OCI-M2 (cell line): ENCODE measurements around the gene NEURL1B.
"Not testable (repeated sequence)": the region's sequence is repeated elsewhere in the genome, so short reads cannot be mapped to it uniquely, and the experiment has no call there.

Experiments
- DNase-seq: peaks from one replicate; lab custom pipeline; 2025; ENCODE audit not compliant: unreplicated experiment; lab: John Stamatoyannopoulos, UW

The NEURL1B gene

GRCh38 chr5:172640822-172641358 is at the start of gene NEURL1B:
Gene NEURL1B (plus strand): TSS chr5:172641263. CDS start chr5:172641407, 144 bp downstream.
- no peak for DNase-seq

DNA sequence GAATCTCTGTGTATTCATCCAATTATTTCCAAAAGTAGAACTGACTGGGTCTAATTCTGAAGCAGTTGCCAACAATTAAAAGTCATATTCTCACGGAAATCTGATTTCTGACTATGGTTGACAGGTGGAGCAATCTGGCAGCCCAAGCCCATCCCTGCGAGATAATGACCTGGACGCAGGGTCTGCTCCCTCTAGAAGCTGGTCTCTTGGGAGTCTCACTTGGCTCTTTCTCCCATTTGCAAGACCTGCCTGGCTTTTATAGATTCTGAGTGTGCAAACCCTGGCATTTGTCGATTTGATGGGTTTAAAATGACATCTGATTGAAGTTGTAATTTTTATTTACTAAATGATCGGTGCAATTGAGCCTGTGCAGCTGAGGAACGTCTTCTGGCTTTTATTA is 49.4 kb upstream of the NEURL1B start:
- DNase-seq: no peak

- DNase-seq: no peak
Observed at GRCh38 chr5:172592881-172593280, 48.2 kb upstream of the NEURL1B start.

DNA sequence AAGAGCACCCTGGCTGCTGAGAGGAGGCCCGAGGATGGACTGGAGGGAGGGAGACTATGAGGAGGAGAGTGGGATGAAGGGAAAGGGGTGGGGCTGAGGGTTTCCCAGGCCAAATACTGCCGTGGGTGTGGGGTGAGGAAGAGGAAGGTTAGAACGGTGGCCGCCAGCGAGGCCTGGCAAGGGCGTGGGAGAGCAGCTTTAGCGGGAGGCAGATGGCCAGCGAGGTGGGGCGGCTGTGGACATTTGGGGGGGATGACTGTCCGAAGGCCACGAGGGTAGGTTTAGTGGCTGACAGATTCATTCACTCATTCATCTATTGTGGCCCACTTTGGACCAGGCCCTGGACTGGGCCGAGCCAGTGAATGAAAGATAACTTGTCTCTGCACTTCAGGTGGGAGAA is 47.8 kb upstream of the NEURL1B start:
- no peak for DNase-seq

DNA sequence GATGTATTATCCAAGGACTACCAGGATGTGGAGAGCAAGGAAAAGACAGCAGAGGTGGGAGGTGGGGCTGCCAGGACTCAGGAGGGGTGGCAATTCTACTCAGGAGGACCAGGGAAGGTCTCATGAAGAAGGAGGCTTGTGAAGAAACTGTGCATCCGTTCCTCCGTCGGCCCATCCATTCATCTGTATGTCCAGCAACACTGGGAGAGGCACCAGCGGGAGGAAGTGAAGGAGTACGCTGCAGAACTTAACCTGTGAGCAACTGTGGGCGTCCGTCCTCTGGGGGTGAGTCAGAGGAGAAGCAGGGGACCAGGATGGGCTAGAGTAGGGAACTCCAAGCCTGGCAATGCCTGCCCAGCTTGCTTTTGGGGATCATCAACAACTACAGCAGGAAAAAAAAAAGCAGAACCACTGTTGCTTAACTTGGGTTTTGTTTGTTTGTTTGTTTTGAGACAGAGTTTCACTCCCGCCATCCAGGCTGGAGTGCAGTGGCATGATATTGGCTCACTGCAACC is 47.3 kb upstream of the NEURL1B start:
- DNase-seq: no peak

- no peak for DNase-seq
Observed at GRCh38 chr5:172594431-172594830, 46.6 kb upstream of the NEURL1B start.

DNA sequence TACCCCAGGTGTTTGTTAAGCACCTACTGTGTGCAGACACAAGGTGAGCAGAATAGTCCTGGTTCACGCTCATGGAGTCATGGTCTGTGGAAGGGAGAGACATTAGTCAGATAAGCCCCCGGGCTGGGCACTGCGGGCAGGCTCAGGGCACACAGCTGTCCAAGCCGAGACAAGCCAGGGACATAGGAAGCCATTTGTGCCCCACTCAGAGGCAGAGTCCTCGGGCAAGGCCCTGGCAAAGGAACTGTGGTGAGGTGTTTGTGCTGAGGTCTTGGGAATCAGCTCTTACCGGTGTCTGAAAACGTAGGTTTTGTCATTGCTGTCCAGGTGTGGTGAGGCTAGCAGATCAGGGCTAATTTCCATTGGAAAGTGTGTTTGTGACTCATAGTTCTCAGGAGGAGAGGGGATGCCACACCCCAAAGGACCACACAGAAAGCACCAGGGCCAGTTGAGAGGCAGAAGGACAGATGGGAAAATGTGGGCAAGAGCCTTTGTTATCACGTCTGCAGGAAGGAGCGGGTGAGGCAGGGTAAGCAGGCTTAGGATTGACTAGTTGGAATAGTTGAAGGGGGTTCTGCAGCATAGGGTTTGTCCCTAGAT is 46.1 kb upstream of the NEURL1B start:
- DNase-seq: no peak

DNA sequence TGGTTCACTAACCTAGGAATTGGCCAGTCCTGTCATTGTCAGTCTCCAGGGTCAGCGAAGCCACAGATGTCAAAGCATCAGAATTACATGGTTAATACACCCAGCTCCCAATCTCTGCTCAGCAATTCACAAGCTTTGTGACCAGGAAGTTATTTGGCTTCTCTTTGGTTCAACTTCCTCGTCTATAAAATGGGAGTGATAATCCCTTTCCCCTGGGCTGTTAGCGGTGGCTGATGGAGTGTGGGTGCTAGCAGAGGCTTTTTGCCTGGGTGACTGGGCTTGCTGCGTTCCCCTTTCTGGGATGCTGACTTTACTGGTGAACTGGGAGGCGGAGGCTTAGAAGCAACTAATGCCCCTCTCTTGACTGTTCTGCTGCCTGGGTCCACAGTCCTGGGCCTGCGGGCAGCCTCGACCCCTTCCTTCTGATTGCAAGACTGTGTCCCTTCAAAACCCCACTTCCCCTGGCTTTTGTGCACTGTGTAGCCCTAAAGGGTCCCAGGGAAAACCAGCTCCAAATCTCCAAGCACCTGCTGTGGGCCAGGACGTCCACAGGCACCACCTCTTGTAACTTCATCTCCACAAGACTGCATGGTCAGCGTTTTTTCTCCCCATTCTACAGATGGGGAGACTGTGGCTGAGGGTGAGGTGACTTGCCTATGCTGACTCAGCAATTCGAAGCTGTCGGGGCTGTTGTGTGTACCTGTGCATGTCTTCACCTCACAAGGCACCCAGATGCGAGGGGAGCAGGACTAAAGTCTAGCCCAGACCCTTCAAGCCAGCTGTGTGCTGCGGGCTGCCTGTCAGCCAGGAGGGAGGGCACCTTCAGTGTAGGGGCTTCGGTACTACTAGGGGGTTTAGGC is 45.2 kb upstream of the NEURL1B start:
- DNase-seq: no peak

- no peak for DNase-seq
Observed at GRCh38 chr5:172596638-172597231, 44.3 kb upstream of the NEURL1B start.

- no peak for DNase-seq
Observed at GRCh38 chr5:172597755-172598155, 43.3 kb upstream of the NEURL1B start.

DNA sequence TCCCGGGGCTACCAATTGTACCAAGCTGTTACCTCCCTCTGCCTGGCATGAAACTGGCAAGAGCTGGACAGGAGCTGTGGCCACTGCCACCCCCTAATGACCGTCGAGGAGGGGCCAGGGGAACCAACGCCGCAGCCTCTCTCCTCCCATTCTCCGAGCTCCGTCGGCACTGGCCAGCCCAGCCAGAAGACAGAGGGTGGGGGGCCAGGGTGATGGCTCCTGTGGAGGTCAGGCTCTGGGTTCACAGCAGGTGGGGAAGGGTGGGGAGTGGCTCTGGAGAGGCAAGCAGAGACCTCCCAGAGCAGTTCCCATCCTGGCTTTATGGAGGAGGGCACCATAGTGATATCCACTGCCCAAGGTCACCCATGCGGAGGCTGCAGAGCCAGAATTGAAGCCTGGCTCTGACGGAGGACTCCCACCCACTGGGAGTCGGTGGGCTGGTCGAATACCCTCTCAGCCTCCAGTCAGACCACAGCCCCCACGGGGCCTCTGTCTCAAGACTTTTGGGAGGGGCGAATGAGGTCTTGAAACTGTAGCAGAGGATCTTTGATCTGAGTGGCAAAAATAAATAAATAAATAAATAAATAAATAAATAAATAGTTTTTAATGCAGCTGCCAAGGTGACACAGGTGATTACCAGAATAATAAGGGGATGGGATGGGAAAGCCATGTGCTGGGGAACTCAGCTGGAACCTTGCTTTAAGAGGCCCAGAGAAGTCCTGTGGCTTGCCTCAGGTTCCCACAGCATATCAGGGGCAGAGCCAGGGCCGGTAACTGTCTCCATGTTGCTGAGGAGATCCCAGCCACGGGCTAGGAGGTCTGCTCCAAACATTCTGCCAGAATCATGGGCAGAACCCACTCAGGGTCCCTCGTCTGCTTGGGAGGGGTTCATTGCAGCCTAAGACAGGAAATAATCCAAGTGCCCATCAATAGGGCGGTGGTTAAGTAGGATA is 42.5 kb upstream of the NEURL1B start:
- DNase-seq: no peak

- DNase-seq: no peak
Observed at GRCh38 chr5:172599204-172599567, 41.9 kb upstream of the NEURL1B start.

DNA sequence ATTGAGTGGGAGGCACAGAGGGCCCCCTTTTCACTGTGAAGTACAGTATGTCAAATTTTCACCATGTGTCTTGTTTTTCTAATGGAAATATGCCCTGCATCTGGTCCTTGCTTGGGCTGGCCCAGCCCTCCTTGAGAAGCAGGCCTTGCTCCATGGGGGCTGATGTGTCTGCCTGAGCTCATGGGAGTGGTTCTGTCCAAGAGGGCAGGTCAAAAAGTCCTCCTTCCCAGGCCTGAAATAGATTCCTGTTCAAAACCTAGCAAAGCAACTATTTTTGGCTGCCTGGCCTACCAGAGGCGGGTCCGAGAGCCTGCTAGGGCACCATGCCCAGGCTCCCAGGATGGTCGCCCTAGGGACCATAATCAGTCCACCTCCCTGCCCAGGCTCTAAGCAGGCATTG is 40.5 kb upstream of the NEURL1B start:
- no peak for DNase-seq

- not testable (repeated sequence) for DNase-seq
Observed at GRCh38 chr5:172601576-172601975, 39.5 kb upstream of the NEURL1B start.

DNA sequence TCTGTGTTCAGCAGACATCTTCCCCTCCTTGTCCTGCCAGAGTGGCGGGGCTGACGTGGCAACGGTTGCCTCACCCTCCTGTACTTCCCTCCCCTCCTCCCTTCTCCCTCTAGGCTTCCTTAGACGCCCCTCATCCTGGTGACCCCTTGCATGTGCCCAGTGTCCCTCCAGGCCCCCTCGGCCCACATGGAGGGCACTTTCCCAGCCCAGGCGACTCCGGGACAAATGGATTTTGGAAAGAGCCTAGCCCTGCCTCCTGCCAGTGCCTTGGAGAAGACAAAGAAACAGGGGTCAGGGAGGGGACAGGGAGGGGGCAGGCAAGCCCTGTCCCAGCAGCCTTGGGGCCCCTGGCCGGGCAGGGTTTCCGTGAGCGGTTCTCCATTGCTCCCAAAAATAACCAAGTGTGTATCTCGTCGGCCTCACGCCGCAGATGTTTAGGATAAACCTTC is 38.3 kb upstream of the NEURL1B start:
- no peak for DNase-seq

- no peak for DNase-seq
Observed at GRCh38 chr5:172603251-172603806, 37.7 kb upstream of the NEURL1B start.

DNA sequence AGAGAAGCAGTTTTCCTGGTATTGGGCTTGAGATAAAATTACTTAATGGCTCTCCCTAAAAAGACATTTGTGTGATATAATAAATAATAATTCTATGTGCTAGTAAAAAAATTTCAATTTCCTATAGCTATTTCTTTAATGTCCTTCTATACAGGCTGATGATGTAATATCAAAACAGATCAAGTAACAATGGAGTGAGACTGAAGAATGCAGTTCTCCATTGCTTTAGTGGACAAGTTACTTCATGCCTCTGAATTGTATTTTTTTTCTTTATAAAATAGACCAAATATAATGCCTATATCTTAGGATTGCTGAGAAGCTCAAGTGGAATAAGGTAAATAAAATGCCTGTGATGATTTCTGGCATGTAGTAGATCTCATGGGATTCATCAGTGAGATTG is 35.6 kb upstream of the NEURL1B start:
- DNase-seq: no peak

- no peak for DNase-seq
Observed at GRCh38 chr5:172606156-172606785, 34.8 kb upstream of the NEURL1B start.

- no peak for DNase-seq
Observed at GRCh38 chr5:172607213-172607793, 33.8 kb upstream of the NEURL1B start.
